Upper lobe of left lung (tissue), 6 donors: ENCODE measurements around the gene FRAS1. TPM values are rescaled to one million over a fixed set of nuclear protein-coding genes. Genes with fewer than 3 reads are reported as not detected.

ENCODE experiments used
- ATAC-seq, 2 donors: fragments of 200-7000 bp; cut with Tn5 transposase; one replicate each; pipeline ENCODE4 v1.9.1; 2022; ENCODE audit warnings: mild to moderate bottlenecking in 2 of 2, moderate library complexity in 2 of 2; ENCODE audit not compliant: low FRiP score in 2 of 2
- DNase-seq, 2 donors: peaks; one replicate each; pipeline ENCODE4 v3.0.0-alpha.2; 2019 to 2020
- H3K27ac ChIP-seq, 4 donors: fragments of 200-600 bp; sonication (generic); one replicate each; pipeline ENCODE4 v1.5.1; 2016 to 2019
- H3K27me3 ChIP-seq, 4 donors: fragments of 200-600 bp; sonication (generic); one replicate each; pipeline ENCODE4 v1.5.1; 2017 to 2019
- H3K36me3 ChIP-seq, 4 donors: fragments of 200-600 bp; sonication (generic); one replicate each; pipeline ENCODE4 v1.5.1; 2016 to 2019
- H3K4me1 ChIP-seq, 4 donors: fragments of 200-600 bp; sonication (generic); one replicate each; pipeline ENCODE4 v1.5.1; 2018 to 2019
- H3K4me3 ChIP-seq, 4 donors: fragments of 200-600 bp; sonication (generic); one replicate each; pipeline ENCODE4 v1.5.1; 2017 to 2019; ENCODE audit warnings: mild to moderate bottlenecking in 2 of 4, moderate library complexity in 1 of 4
- H3K9me3 ChIP-seq, 4 donors: fragments of 200-600 bp; sonication (generic); one replicate each; pipeline ENCODE4 v1.5.1; 2018 to 2019
- EP300 ChIP-seq, 4 donors: sonication (generic); formaldehyde crosslinking; IDR thresholded peaks; one replicate each; pipeline ENCODE4 v1.5.1; 2017; ENCODE audit warnings: antibody characterized with exemption in 4 of 4, control low read depth in 2 of 4
- POLR2A ChIP-seq, 4 donors: fragments of 450-650 bp; IDR thresholded peaks; one replicate each; pipeline ENCODE4 v1.5.1; 2016 to 2017; ENCODE audit warnings: antibody characterized with exemption in 4 of 4, mild to moderate bottlenecking in 2 of 4
- POLR2AphosphoS5 ChIP-seq, 2 donors: sonication (generic); formaldehyde crosslinking; IDR thresholded peaks; one replicate each; pipeline ENCODE4 v1.5.1; 2017; ENCODE audit warnings: antibody characterized with exemption in 2 of 2
- WGBS, 2 donors: methylation state at CpG; one replicate each; pipeline ENCODE4 v1.1.5; 2017 to 2018; 5-methylcytosine and 5-hydroxymethylcytosine counted together
- total RNA-seq, 6 donors: library from RNA; depleted of rRNA in 4 of 6; stranded (reverse); fragments of >200 nt in 4 of 6; gene quantifications; one replicate each; pipeline versions ENCODE4 v1.1.0 to v1.2.1, GENCODE V29; 2016 to 2021
- TF ChIP-seq, protein P1 (sequence below), 6 experiments: fragments of 450-650 bp in 4 of 6; fragments of 200-600 bp in 2 of 6; sonication (generic) in 2 of 6; IDR thresholded peaks; one replicate each; pipeline ENCODE4 v1.5.1; 2016 to 2019; ENCODE audit warnings: antibody characterized with exemption in 6 of 6
- donor health status: DM: no; HTN: no; CAD: no; lungs with moderate emphysema.
- donor health status: DM: no; HTN: yes; CAD: no; lungs with severe emphysema.

Gene FRAS1
- total RNA-seq, 6 donors from 2014 or later = 3.9 to 11.2 (median 6.7) TPM

- ATAC-seq (no peak), DNase-seq (no peak)
These were observed 419.1 kb downstream of the FRAS1 start for GRCh38 chr4:78476108-78476704.

GRCh38 chr4:78477276-78477675 is 420.2 kb downstream of the FRAS1 start:
- H3K36me3 ChIP-seq = no peaks in the 10 kb centered on the region
- H3K9me3 ChIP-seq = no peaks in the 10 kb centered on the region
- no peak for DNase-seq
- no peak for ATAC-seq
- H3K4me3 ChIP-seq = no peak overlapping the region
- TF ChIP-seq POLR2AphosphoS5 (IDR thresholded peaks at IDR 0.05) (no peak), EP300 (IDR thresholded peaks at IDR 0.05) (no peak), POLR2A (IDR thresholded peaks at IDR 0.05) (no peak)
- TF ChIP-seq, protein P1, sequence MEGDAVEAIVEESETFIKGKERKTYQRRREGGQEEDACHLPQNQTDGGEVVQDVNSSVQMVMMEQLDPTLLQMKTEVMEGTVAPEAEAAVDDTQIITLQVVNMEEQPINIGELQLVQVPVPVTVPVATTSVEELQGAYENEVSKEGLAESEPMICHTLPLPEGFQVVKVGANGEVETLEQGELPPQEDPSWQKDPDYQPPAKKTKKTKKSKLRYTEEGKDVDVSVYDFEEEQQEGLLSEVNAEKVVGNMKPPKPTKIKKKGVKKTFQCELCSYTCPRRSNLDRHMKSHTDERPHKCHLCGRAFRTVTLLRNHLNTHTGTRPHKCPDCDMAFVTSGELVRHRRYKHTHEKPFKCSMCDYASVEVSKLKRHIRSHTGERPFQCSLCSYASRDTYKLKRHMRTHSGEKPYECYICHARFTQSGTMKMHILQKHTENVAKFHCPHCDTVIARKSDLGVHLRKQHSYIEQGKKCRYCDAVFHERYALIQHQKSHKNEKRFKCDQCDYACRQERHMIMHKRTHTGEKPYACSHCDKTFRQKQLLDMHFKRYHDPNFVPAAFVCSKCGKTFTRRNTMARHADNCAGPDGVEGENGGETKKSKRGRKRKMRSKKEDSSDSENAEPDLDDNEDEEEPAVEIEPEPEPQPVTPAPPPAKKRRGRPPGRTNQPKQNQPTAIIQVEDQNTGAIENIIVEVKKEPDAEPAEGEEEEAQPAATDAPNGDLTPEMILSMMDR (IDR thresholded peaks at IDR 0.05) = no peak
- no peak overlapping the region for H3K27ac ChIP-seq
- H3K4me1 ChIP-seq = no peaks in the 10 kb centered on the region
- WGBS, 2 donors = 3 to 54% methylated on average over 1 of the region's 1 CpG
- no peaks in the 10 kb centered on the region for H3K27me3 ChIP-seq

More at GRCh38 chr4:78476108-78476704, 419.1 kb downstream of the FRAS1 start:
- no peaks in the 10 kb centered on the region for H3K9me3 ChIP-seq
- 90 to 91% methylated on average over 3 of the region's 3 CpGs for WGBS, 2 donors
- H3K4me1 ChIP-seq = no peaks in the 10 kb centered on the region
- H3K27ac ChIP-seq = no peak overlapping the region
- TF ChIP-seq POLR2AphosphoS5 (IDR thresholded peaks at IDR 0.05) = no peak
- TF ChIP-seq POLR2A (IDR thresholded peaks at IDR 0.05) = no peak
- TF ChIP-seq, protein P1 (IDR thresholded peaks at IDR 0.05) = no peak
- no peak for TF ChIP-seq EP300 (IDR thresholded peaks at IDR 0.05)
- H3K27me3 ChIP-seq = no peaks in the 10 kb centered on the region
- no peaks in the 10 kb centered on the region for H3K36me3 ChIP-seq
- H3K4me3 ChIP-seq = no peak overlapping the region

DNA sequence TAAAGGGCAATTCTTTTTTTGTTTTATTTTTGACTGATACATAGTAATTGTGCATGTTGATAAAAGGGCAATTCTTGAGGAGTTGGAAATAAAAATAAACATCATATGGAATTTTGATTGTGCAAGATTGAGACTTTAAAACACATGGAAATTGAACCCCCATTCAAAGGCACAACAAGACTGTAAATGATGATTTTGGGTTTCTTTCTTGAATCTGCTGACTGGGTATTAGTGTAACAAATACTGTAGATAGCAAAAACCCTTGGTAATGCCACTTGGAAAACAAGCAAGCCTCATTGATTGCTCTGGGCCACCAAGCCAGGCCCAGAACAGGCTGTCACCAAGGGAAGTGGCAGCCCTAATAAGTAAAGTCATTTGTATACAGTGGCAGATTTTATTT is 421.4 kb downstream of the FRAS1 start:
- ATAC-seq = no peak
- Histone ChIP-seq H3K27me3 (no peaks in the 10 kb centered on the region), H3K36me3 (no peaks in the 10 kb centered on the region), H3K27ac (no peak overlapping the region), H3K9me3 (no peaks in the 10 kb centered on the region), H3K4me1 (no peaks in the 10 kb centered on the region), H3K4me3 (no peak overlapping the region)
- no peak for TF ChIP-seq POLR2A (IDR thresholded peaks at IDR 0.05)
- TF ChIP-seq EP300 (IDR thresholded peaks at IDR 0.05) = no peak
- no peak for TF ChIP-seq POLR2AphosphoS5 (IDR thresholded peaks at IDR 0.05)
- TF ChIP-seq, protein P1 (IDR thresholded peaks at IDR 0.05) = no peak
- DNase-seq = no peak

GRCh38 chr4:78480286-78480685 is 423.2 kb downstream of the FRAS1 start:
- H3K4me3 ChIP-seq = no peak overlapping the region
- no peaks in the 10 kb centered on the region for H3K36me3 ChIP-seq
- DNase-seq = no peak
- H3K9me3 ChIP-seq = no peaks in the 10 kb centered on the region
- TF ChIP-seq POLR2A (IDR thresholded peaks at IDR 0.05) (no peak), POLR2AphosphoS5 (IDR thresholded peaks at IDR 0.05) (no peak), EP300 (IDR thresholded peaks at IDR 0.05) (no peak)
- TF ChIP-seq, protein P1 (IDR thresholded peaks at IDR 0.05) = no peak
- 77 to 91% methylated on average over 1 of the region's 1 CpG for WGBS, 2 donors
- no peak overlapping the region for H3K27ac ChIP-seq
- H3K27me3 ChIP-seq = no peaks in the 10 kb centered on the region
- H3K4me1 ChIP-seq = no peaks in the 10 kb centered on the region
- no peak for ATAC-seq

DNA sequence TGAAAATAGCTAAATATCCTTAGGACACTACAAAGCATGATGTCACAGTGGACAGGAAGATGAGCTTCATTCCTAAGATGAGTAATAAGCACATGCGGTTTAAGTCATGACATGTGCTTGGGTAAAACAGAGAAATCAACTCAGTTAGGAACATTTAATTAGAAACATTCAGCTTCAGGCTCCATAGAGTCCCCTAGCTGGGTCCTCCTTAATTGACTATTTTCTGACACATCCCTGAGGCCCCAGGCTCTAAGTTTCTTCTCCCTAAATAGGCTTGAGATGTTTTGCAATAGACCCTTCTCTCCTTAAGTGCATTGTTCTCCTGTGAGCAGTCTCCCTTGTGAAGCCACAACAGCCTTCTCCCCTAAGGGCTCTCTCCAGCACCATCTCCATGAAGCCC is 424.1 kb downstream of the FRAS1 start:
- H3K4me1 ChIP-seq = no peaks in the 10 kb centered on the region
- H3K4me3 ChIP-seq = no peak overlapping the region
- H3K36me3 ChIP-seq = no peaks in the 10 kb centered on the region
- DNase-seq (no peak), ATAC-seq (peak in 1 of 2 donors; percentile 87)
- H3K27me3 ChIP-seq = no peaks in the 10 kb centered on the region
- no peaks in the 10 kb centered on the region for H3K9me3 ChIP-seq
- no peak overlapping the region for H3K27ac ChIP-seq
- TF ChIP-seq EP300 (IDR thresholded peaks at IDR 0.05) (no peak), POLR2A (IDR thresholded peaks at IDR 0.05) (no peak), POLR2AphosphoS5 (IDR thresholded peaks at IDR 0.05) (no peak)
- TF ChIP-seq, protein P1 (IDR thresholded peaks at IDR 0.05) = no peak
- WGBS, 2 donors = 91 to 100% methylated on average over 1 of the region's 1 CpG
